Right atrium auricular region (tissue), 2 donors: Measurements from ENCODE around the gene NUDC. TPM values are rescaled to one million over a fixed set of nuclear protein-coding genes. Genes with fewer than 3 reads are reported as not detected.

Experiments used
- DNase-seq: peaks from one replicate; pipeline ENCODE4 v3.0.0-alpha.2; 2019; ENCODE audit warnings: low spot score
- H3K27ac ChIP-seq, 2 donors: fragments of 200-600 bp; sonication (generic); 1 replicate in 1 of 2; 2 replicates in 1 of 2; pipeline ENCODE4 v1.5.1; 2016 to 2019
- H3K27me3 ChIP-seq, 2 donors: fragments of 200-600 bp; sonication (generic); one replicate each; pipeline versions ENCODE4 v1.5.1 to v1.6.0; 2017 to 2019
- H3K36me3 ChIP-seq: fragments of 200-600 bp; sonication (generic); one replicate; pipeline ENCODE4 v1.5.1; 2016
- H3K4me1 ChIP-seq, 2 donors: fragments of 200-600 bp; sonication (generic); one replicate each; pipeline versions ENCODE4 v1.5.1 to v1.6.0; 2017 to 2019
- H3K4me3 ChIP-seq, 2 donors: fragments of 200-600 bp; sonication (generic); 1 replicate in 1 of 2; 2 replicates in 1 of 2; pipeline ENCODE4 v1.5.1; 2017 to 2019; ENCODE audit warnings: mild to moderate bottlenecking in 1 of 2, moderate library complexity in 1 of 2
- H3K9me3 ChIP-seq, 2 donors: fragments of 200-600 bp; sonication (generic); one replicate each; pipeline ENCODE4 v1.5.1; 2019
- CTCF ChIP-seq, 2 donors: fragments of 200-600 bp; sonication (generic); IDR thresholded peaks; one replicate each; pipeline ENCODE4 v1.5.1; 2019; ENCODE audit warnings: antibody characterized with exemption in 2 of 2
- total RNA-seq, 2 donors: library from RNA; depleted of rRNA; stranded (reverse); fragments of >200 nt; gene quantifications; one replicate each; pipeline ENCODE4 v1.1.0, GENCODE V29; 2016

The NUDC gene
- total RNA-seq, 2 donors from 2014 or later, result 66.7 to 82.3 TPM

DNA sequence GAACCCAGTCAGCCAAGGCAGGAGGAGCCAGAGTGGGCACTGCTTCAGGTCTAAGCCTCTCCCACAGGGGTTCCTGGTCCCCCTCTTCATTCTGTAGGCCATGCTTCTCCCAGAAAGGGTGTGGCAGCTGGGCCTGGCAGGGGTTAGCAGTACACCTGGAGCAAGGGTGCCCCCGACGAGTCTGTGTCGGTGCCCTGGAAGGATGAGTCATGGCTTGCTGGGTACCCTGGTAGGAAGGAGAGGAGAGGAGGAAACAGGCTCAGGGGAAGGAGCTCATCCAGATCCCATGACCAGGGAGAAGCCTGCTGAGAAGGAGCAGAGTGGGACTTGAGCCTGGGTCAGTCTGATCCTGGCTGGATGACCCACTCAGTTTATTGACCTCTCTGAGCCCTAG, 28.4 kb downstream of the NUDC start:
- Histone ChIP-seq H3K9me3 (no peaks in the 10 kb centered on the region), H3K4me1 (peaks cover 0 to 32% of the 10 kb centered on the region in 2 donors), H3K36me3 (peaks cover 22% of the 10 kb centered on the region), H3K27ac (peak overlapping the region; percentile 68 to 74), H3K4me3 (no peak overlapping the region), H3K27me3 (no peaks in the 10 kb centered on the region)
- no peak for TF ChIP-seq CTCF (IDR thresholded peaks at IDR 0.05)
- no peak for DNase-seq

DNA sequence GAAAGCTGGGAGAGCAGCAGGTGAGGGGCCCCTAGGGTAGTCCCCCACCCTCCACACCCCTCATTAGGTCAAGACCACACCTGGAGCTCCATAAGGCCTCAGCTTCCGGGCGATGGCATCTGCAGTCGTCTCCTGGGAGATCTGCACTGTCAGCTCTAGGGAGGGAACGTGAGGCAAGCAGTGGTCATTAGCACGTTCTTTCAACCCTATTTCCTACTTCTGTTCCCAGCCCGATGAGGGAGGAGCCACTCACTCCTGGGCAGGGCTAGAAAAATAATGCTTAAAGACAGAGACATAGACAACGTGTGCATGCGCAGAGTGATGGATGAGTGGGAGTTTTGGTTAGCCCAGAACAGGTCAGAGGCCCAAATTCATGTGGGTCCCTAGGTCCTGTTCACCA, 29.1 kb downstream of the NUDC start:
- no peak for TF ChIP-seq CTCF (IDR thresholded peaks at IDR 0.05)
- H3K4me1 ChIP-seq, result peaks cover 0 to 26% of the 10 kb centered on the region in 2 donors
- peaks cover 15% of the 10 kb centered on the region for H3K36me3 ChIP-seq
- no peak overlapping the region for H3K4me3 ChIP-seq
- no peak for DNase-seq
- H3K27ac ChIP-seq, result peak overlapping the region in 1 of 2 donors; percentile 68
- H3K9me3 ChIP-seq, result peaks cover 0 to under 1% of the 10 kb centered on the region in 2 donors
- no peaks in the 10 kb centered on the region for H3K27me3 ChIP-seq

DNA sequence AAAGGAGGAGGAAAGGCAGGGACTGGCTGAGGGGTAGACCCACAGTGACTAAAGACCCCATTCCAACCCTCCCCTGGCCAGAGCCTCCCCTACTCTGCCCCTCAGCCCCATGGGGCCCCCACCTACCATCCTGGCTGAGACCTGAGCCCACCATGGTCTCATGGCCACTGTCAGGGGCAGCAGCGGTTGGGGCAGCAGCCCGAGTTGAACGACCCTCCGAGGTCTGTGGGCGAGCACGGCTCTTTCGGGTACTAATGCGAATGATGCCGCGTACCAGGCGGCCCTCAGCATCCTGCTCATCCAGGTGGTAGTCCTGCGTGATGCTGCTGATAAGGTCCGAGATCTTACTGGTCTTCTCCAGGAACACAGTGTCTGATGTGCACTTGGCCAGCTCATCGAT, 29.7 kb downstream of the NUDC start:
- Histone ChIP-seq H3K27me3 (no peaks in the 10 kb centered on the region), H3K36me3 (peaks cover 11% of the 10 kb centered on the region), H3K4me1 (peaks cover 0 to 22% of the 10 kb centered on the region in 2 donors), H3K9me3 (peaks cover 0 to 6% of the 10 kb centered on the region in 2 donors), H3K4me3 (no peak overlapping the region), H3K27ac (no peak overlapping the region)
- no peak for DNase-seq
- no peak for TF ChIP-seq CTCF (IDR thresholded peaks at IDR 0.05)

DNA sequence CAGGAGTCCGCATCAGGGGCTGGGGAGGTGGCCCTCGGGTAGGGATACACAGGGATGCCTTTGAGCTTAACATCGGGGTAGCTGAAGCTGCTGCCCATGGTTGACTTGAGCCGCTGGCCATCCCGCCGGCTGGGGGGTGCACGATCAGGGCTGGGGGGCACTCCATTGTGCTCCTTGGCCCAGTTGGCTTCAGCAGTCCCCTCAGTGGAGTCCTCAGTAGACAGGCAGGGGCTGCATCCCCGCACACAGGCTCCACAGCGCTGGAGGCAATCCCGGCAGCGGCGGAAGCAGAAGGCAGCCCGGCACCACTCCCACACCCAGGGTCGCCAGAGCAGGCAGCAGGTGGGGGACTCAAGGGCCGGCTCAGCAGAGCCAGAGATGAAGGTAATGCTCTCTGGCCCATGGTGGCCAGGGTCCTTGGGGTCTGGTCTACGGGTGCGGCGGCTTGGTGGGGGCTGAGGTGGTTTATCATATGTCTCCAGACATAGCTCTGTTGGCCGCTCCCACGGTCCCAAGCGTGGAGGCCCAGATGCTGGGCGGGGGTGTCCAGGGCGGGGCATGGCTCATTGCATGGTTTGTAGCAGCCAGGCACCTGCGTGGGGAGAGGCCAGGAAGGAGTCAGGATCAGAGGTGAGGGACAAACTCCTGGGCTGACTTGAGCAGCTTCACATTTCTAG, 30.4 kb downstream of the NUDC start:
- TF ChIP-seq CTCF (IDR thresholded peaks at IDR 0.05), result no peak
- no peak for DNase-seq
- H3K36me3 ChIP-seq, result peaks cover 4% of the 10 kb centered on the region
- H3K27me3 ChIP-seq, result no peaks in the 10 kb centered on the region
- H3K9me3 ChIP-seq, result peaks cover 0 to 11% of the 10 kb centered on the region in 2 donors
- peaks cover 0 to 19% of the 10 kb centered on the region in 2 donors for H3K4me1 ChIP-seq
- no peak overlapping the region for H3K27ac ChIP-seq
- no peak overlapping the region for H3K4me3 ChIP-seq

GRCh38 chr1:26953374-26953773, 31.8 kb downstream of the NUDC start:
- Histone ChIP-seq H3K4me1 (peaks cover 0 to 17% of the 10 kb centered on the region in 2 donors), H3K27ac (no peak overlapping the region), H3K27me3 (no peaks in the 10 kb centered on the region), H3K4me3 (no peak overlapping the region), H3K9me3 (peaks cover 0 to 11% of the 10 kb centered on the region in 2 donors), H3K36me3 (no peaks in the 10 kb centered on the region)
- DNase-seq, result no peak
- no peak for TF ChIP-seq CTCF (IDR thresholded peaks at IDR 0.05)

GRCh38 chr1:26956321-26956720, 34.8 kb downstream of the NUDC start:
- peaks cover 0 to 16% of the 10 kb centered on the region in 2 donors for H3K27me3 ChIP-seq
- H3K36me3 ChIP-seq, result no peaks in the 10 kb centered on the region
- peaks cover 0 to 12% of the 10 kb centered on the region in 2 donors for H3K4me1 ChIP-seq
- no peak for DNase-seq
- H3K27ac ChIP-seq, result no peak overlapping the region
- TF ChIP-seq CTCF (IDR thresholded peaks at IDR 0.05), result no peak
- peaks cover 0 to 11% of the 10 kb centered on the region in 2 donors for H3K9me3 ChIP-seq
- no peak overlapping the region for H3K4me3 ChIP-seq
